IPS-20b (cell line): ENCODE measurements around the gene PRICKLE4.

Experiments used
- H3K27ac ChIP-seq: one replicate; pipeline ENCODE4 v1.5.1; 2013; ENCODE audit warnings: low read length
- H3K27me3 ChIP-seq: 2 replicates; pipeline ENCODE4 v1.6.1; 2013; ENCODE audit warnings: mild to moderate bottlenecking, low read length, inconsistent platforms; ENCODE audit not compliant: insufficient read depth
- H3K36me3 ChIP-seq: 2 replicates; pipeline ENCODE4 v1.6.1; 2013; ENCODE audit warnings: low read depth, mild to moderate bottlenecking, inconsistent platforms, low read length, moderate library complexity; ENCODE audit not compliant: insufficient read depth
- H3K4me1 ChIP-seq: 2 replicates; pipeline ENCODE4 v1.6.1; 2013; ENCODE audit warnings: mild to moderate bottlenecking, control low read depth, inconsistent platforms, low read length, moderate library complexity; ENCODE audit not compliant: insufficient read depth
- H3K4me3 ChIP-seq: 2 replicates; pipeline ENCODE4 v1.5.1; 2013; ENCODE audit warnings: mild to moderate bottlenecking, low read length, inconsistent platforms
- H3K9ac ChIP-seq: 2 replicates; pipeline ENCODE4 v1.6.1; 2013; ENCODE audit warnings: low read depth, mild to moderate bottlenecking, inconsistent platforms, low read length, moderate library complexity
- H3K9me3 ChIP-seq: 2 replicates; pipeline ENCODE4 v1.6.1; 2013; ENCODE audit warnings: mild to moderate bottlenecking, low read depth, low read length, inconsistent platforms; ENCODE audit not compliant: insufficient read depth

PRICKLE4 gene, protein sequence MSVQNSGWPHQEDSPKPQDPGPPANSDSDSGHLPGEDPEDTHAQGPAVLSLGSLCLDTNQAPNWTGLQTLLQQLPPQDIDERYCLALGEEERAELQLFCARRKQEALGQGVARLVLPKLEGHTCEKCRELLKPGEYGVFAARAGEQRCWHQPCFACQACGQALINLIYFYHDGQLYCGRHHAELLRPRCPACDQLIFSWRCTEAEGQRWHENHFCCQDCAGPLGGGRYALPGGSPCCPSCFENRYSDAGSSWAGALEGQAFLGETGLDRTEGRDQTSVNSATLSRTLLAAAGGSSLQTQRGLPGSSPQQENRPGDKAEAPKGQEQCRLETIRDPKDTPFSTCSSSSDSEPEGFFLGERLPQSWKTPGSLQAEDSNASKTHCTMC

DNA sequence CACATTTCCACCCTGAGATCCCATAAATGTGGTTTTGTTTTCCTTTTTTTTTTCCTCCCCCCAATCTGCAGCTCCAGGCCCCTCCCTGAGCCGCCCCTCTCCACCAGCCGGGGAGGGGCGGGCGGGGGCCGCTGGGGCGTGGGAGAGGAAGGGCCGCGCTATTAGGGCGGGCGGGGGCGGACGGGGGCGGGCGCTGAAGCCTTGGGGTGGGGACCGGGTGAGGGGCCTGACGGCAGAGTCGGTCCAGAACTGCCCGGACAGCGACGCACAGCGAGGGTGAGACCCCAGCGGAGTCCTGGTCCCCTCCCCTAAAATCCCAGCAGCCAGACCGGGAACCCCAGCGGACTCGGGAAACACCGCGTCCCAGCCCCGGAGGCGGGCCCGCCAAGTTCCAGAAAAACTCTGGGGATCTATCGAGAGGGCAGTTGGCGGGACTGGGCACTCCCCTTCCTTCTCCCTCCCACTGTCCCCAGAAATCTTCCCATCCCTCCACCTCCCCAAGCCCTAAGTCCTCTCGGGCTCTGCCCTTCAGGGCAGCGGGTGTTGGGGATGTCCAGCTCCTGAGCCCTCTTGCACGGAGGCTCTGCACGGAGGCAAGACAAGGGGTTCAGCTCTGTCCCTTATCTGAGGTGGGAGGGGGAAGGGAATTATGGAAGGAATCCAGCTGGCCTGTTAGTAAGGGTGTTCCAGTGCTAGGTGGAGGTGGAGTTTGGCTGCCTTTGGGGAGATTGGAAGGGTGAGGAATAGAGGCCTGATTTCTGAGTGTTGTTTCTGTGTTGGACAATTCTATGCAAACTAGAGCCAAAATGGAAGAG is at the start of gene PRICKLE4:
PRICKLE4 (plus strand) TSS at position 232 of the 815 bp plus-strand sequence. CDS start 2,692 bp downstream, outside the sequence.
- Histone ChIP-seq H3K4me3 (peak within 1 kb of the TSS; percentile 86), H3K27ac (no peak within 1 kb of the TSS), H3K36me3 (0 out of 2 replicates have a peak, but pooled peaks cover 7% of the 10 kb centered on the region), H3K27me3 (peaks cover 48% of the 10 kb centered on the region), H3K4me1 (peaks cover 14% of the 10 kb centered on the region; the same call in 1 of the 2 replicates), H3K9ac (peak within 1 kb of the TSS; percentile 62; the same call in 1 of the 2 replicates), H3K9me3 (no peaks in the 10 kb centered on the region)

DNA sequence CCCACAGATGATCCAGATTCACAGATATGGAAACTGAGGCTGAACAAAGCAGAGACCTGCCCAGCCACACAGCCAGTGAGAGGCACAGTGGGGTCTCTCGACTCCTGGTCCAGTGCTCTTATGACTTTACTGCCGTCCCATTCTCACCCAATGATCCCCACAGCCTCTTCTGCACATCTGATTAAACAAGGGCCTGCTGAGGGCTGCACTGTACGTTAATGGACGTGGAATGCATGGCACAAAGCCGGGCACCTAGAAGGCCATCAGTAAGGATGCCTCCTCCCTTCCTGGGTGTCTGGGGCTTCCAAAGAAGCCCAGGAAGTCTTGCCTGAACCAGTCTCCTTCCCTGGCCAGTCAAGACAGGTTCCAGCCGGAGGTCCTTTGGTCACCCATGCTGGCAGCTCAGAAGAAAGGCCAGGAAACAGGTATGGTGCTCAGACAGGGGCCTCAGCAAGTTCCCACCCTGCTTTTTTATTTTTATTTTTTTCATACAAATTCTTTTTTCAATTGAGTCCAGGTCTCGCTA is 49.0 kb upstream of the PRICKLE4 start:
- Histone ChIP-seq H3K27me3 (peaks cover 23% of the 10 kb centered on the region), H3K9me3 (no peaks in the 10 kb centered on the region), H3K4me1 (peaks cover 27% of the 10 kb centered on the region), H3K27ac (no peak overlapping the region), H3K36me3 (no peaks in the 10 kb centered on the region), H3K9ac (no peak overlapping the region), H3K4me3 (no peak overlapping the region)

DNA sequence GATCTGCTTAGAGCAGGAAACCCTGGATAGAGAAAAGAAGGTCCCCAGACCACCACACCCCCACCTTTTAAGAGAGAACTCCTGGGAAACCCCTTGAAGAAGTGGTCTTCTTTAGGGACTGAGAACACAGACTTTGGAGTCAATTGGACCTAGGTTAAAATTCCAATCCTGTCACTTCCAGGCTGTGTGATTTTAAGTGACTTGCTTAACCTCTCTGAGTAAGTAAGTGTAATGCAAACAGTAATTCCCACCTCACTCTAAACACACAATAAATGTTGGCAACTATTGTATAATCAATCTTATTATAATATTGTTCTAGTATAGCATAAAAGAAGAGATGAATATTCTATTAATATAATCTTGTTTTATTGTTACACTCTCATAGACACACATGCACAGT is 48.4 kb upstream of the PRICKLE4 start:
- H3K9ac ChIP-seq: no peak overlapping the region
- peaks cover 27% of the 10 kb centered on the region for H3K4me1 ChIP-seq
- no peak overlapping the region for H3K4me3 ChIP-seq
- no peaks in the 10 kb centered on the region for H3K36me3 ChIP-seq
- H3K27ac ChIP-seq: no peak overlapping the region
- H3K27me3 ChIP-seq: peaks cover 23% of the 10 kb centered on the region
- H3K9me3 ChIP-seq: no peaks in the 10 kb centered on the region

DNA sequence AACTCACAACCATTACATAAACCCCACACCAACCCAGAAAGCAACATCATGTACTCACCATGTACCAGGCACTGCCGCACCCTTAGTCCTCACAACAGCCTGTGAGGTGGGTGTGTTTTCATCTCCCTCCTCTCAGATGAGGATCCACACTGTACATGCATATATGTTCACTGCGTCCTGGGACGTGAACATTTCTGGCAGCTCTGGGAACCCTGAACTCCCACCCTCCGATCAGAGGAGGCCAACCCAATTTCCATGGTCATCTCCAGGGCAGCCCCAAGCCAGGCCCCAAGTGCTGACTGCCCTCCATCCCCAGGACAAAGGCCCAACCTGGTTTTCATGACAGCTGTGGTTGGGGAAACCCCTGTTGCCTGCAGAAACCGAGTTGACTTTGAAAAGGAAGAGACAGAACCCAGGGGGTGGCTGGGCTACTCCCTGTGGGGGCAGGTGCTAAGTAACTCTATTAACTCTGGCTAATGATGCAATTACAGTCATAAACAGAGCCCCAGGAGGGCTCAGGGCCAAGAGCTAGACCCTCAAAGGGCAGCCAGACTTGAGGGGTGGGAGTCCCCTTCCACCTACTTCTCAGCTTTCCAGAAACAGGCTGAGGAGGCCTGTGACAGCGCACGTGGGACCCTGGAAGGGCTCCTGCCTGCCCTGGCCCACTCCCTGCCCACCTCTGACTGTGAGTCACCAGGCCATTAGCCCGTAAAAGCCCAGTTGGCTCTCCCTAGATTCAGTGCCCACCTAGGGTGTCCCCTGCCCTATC is 47.8 kb upstream of the PRICKLE4 start:
- Histone ChIP-seq H3K27me3 (peaks cover 23% of the 10 kb centered on the region), H3K9me3 (no peaks in the 10 kb centered on the region), H3K4me1 (peaks cover 27% of the 10 kb centered on the region), H3K4me3 (peak overlapping the region; percentile 72), H3K9ac (peak overlapping the region; percentile 14; the same call in 1 of the 2 replicates), H3K36me3 (no peaks in the 10 kb centered on the region), H3K27ac (no peak overlapping the region)

DNA sequence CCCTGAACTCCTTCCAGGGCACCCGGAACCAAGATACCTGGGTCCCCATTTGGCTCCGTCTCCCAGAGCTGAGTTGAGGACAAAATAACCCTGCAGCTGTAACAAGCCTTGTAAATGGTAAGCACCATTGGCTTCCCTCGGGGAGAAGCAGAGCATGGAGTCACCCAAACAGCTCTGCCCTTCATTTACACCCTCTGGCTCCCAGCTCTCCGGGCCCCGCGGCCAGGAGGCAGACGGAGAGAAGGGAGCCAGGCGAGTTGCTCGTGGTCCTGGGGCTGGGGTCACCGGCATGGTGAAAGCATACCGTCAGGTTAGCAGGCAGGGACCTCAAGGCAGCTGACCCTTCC is 47.2 kb upstream of the PRICKLE4 start:
- Histone ChIP-seq H3K4me3 (peak overlapping the region; percentile 72), H3K27ac (no peak overlapping the region), H3K9ac (peak overlapping the region; percentile 14; the same call in 1 of the 2 replicates)

DNA sequence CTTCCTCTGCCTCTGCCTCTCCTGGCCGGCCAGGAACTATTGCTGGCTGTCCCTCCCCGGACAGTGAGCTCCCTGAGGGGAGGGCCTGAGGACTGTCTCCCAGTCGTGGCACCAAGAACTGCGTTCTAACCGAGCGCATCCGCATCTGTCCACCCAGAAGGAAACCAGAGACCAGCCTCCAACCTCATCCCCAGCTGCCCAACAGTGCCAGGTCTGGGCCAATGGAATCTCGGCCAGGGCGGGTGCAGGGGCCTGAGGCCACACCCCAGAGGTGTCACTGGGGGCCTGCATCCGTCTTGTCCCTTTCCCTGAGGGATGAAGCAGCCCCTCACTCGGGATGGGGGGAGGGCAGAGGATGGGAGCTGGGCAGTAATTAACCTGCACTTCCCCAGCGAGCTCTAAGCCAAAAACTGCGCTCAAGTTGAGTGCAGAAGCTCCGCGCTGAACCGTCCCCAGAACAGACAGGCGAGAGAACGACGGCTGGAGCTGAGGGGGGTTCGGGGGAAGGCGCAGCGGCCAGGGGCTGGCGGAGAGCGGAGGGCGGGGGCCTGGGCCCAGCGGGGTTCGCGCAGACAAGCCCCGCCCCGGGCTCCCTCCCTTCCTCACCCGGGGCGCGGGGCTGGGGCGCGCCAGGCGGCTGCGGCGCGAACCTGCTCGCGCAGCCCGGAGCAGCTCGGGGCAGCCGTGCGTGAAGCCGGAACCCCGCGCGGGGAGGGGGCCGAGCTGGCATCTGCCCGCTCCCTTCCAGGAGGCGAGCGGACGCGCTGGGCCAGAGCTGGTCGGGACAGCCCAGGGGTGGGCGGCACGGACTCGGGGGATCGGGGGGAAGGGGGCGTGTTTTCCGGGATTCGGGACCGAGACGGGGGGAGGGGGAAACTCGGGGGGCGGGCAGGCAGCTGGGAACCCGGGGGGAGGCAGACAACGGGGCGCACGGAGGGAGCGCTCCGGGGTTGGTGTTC is 46.6 kb upstream of the PRICKLE4 start:
- H3K9ac ChIP-seq: peak overlapping the region; percentile 14; the same call in 1 of the 2 replicates
- no peaks in the 10 kb centered on the region for H3K36me3 ChIP-seq
- no peak overlapping the region for H3K27ac ChIP-seq
- H3K4me1 ChIP-seq: peaks cover 27% of the 10 kb centered on the region
- peaks cover 23% of the 10 kb centered on the region for H3K27me3 ChIP-seq
- peak overlapping the region; percentile 72 for H3K4me3 ChIP-seq
- no peaks in the 10 kb centered on the region for H3K9me3 ChIP-seq

More for the DNA sequence above, 47.2 kb upstream of the PRICKLE4 start:
- Histone ChIP-seq H3K36me3 (no peaks in the 10 kb centered on the region), H3K27me3 (peaks cover 23% of the 10 kb centered on the region), H3K9me3 (no peaks in the 10 kb centered on the region), H3K4me1 (peaks cover 27% of the 10 kb centered on the region)

DNA sequence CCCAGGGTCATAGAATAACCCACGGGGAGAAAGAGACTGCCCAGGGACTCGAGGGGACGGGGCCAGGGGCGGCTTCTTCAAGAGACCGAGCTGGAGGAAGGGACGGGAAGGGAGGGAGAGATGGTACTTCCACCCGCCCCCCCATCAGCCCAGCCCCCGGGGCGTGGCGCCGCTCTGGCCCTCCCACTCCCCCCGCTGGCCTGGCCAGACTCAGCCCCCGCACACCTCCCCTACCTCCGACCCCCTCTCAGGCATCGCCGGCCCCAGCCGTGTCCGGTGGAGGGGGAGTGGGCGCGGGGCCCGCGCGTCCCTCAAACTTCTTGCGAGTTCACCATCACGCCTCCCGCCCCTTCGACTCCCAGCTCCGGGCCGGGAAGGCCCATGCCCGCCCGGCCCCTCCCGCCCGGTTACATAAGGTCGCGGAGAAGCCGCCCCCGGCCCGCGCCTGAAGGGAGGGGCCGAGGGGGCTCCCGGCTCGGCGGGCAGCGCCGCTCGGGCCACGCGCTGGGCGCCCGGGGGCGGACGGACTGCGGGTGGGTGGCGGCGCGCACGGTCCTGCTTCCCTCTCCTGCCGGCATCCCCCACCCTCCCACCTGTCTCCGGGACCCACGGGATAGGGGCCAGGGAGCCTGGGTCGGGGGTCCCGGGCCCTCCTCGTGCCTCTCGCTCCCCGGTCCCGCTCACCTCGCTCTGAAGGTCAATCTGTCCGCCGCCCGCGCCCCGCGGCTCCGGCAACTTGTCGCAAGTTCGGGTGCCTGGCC is 45.7 kb upstream of the PRICKLE4 start:
- no peak overlapping the region for H3K9ac ChIP-seq
- peak overlapping the region; percentile 57; the same call in 1 of the 2 replicates for H3K4me3 ChIP-seq
- H3K9me3 ChIP-seq: no peaks in the 10 kb centered on the region
- peaks cover 23% of the 10 kb centered on the region for H3K4me1 ChIP-seq
- no peaks in the 10 kb centered on the region for H3K36me3 ChIP-seq
- no peak overlapping the region for H3K27ac ChIP-seq
- H3K27me3 ChIP-seq: peaks cover 23% of the 10 kb centered on the region

DNA sequence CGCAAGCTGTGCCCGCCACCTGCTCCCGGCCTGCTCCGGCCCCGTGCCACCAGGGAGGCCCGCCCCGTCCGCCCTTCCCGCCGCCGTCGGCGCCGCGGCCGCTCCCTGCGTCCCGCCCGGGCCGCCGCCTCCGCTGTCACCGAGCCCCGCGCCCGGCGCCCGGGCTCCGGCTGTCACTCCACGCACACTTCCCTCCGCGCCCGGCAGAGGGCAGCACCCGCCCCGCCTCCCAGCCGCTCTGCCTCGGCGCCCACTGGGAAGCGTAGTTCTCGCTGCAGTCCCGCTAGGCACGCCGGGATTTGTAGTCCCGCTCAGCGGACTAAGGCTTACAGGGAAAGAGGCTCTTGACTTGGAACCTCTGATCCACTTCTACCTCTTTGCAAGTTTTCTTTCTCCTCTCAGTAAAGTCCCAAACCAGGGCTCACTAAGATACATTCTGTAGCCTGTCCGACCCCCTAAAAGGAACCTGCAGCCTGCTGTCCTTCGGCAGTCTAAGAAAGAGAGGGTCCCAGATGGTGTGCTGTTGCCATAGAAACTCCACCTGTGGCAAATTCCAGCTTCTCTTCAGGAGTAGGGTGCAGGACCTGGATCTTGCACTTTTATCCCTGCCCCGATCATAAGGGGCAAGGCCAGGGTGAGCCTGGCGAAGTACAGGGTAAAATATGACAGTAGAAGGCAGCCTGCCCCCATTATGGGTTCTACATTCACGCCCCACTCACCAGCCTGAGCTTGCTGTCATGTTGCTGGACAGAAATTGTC is 45.0 kb upstream of the PRICKLE4 start, which contains the start of gene TFEB:
TFEB (minus strand) TSS at position 182 of the 759 bp plus-strand sequence. CDS start 44,395 bp downstream, outside the sequence.
- Histone ChIP-seq H3K36me3 (no peaks in the 10 kb centered on the region), H3K9ac (no peak within 1 kb of the TSS), H3K9me3 (no peaks in the 10 kb centered on the region), H3K4me1 (peaks cover 16% of the 10 kb centered on the region), H3K27ac (no peak within 1 kb of the TSS), H3K27me3 (peaks cover 23% of the 10 kb centered on the region), H3K4me3 (peak within 1 kb of the TSS; percentile 57)

DNA sequence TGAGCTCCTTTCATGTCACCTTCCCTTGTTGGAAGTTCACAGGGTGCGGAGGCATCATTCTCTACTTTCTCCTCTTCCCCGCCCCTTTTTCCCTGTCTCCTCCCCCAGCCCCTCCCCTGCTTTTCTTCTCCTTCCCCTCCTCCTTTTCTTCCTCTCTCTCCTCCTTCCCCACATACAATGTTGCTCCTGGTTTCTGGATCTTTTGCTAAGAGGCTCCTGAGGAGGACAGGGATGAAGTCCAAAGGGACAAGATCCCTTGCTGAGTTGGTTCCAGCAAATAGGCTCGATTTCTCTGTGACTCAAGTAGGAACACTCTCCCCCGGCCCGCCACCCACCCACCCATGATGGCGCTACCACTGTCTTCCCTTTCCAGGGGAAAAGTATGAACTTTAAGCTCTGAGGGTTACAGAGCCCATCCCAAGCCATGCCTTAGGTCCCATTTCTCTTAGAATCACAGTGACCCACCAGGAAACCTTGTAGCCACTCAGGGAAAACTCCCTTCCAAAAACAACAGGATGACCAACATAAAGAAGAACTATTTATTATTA is 44.3 kb upstream of the PRICKLE4 start:
- no peak overlapping the region for H3K9ac ChIP-seq

More for the DNA sequence above, 44.3 kb upstream of the PRICKLE4 start:
- H3K36me3 ChIP-seq: no peaks in the 10 kb centered on the region
- H3K4me1 ChIP-seq: peaks cover 13% of the 10 kb centered on the region
- H3K27ac ChIP-seq: no peak overlapping the region
- H3K27me3 ChIP-seq: peaks cover 23% of the 10 kb centered on the region
- peak overlapping the region; percentile 48 for H3K4me3 ChIP-seq
- no peaks in the 10 kb centered on the region for H3K9me3 ChIP-seq
